Activated naive CD4-positive, alpha-beta T cell treated with anti-CD3 and anti-CD28 coated beads, Interleukin-2, amount 50 U/mL, for 72 hours (primary cell): ENCODE measurements around the gene FILIP1L. TPM values are rescaled to one million over a fixed set of nuclear protein-coding genes. Genes with fewer than 3 reads are reported as not detected.

Experiments
- ATAC-seq, 2 donors: fragments of 150-1000 bp; cut with Tn5 transposase; 2 replicates each; pipeline ENCODE4 v1.10.0; 2021; ENCODE audit warnings: mild to moderate bottlenecking in 2 of 2, moderate library complexity in 2 of 2
- DNase-seq, 2 donors: peaks; one replicate each; pipeline ENCODE4 v3.0.0; 2021 to 2022; ENCODE audit warnings: low spot score in 2 of 2
- H3K27ac Mint-ChIP-seq, 2 donors: one replicate each; pipeline ENCODE4 v1.8.0; 2022; ENCODE audit warnings: mild to moderate bottlenecking in 2 of 2, mixed read lengths in 2 of 2
- H3K36me3 Mint-ChIP-seq, 2 donors: one replicate each; pipeline ENCODE4 v1.8.0; 2022; ENCODE audit warnings: mixed read lengths in 2 of 2
- H3K9me3 Mint-ChIP-seq, 2 donors: one replicate each; pipeline ENCODE4 v1.8.0; 2022; ENCODE audit warnings: mixed read lengths in 2 of 2
- total RNA-seq, 2 donors: library from RNA; stranded (reverse); gene quantifications; one replicate each; pipeline ENCODE4 v1.2.3, GENCODE V29; 2022

Gene FILIP1L
- total RNA-seq, 2 donors from 2014 or later = 0.08 to 0.09 TPM

- Mint-ChIP-seq H3K9me3 (no peaks in the 10 kb centered on the region), H3K36me3 (no peaks in the 10 kb centered on the region), H3K27ac (no peak overlapping the region)
- DNase-seq (no peak), ATAC-seq (no peak)
These were observed 162.6 kb downstream of the FILIP1L start for GRCh38 chr3:99951701-99952100.

GRCh38 chr3:99950921-99951320 is 163.4 kb downstream of the FILIP1L start:
- Mint-ChIP-seq H3K36me3 (no peaks in the 10 kb centered on the region), H3K9me3 (no peaks in the 10 kb centered on the region), H3K27ac (no peak overlapping the region)
- no peak for ATAC-seq
- no peak for DNase-seq

GRCh38 chr3:99949956-99950670 is 164.2 kb downstream of the FILIP1L start:
- DNase-seq (no peak), ATAC-seq (no peak)
- Mint-ChIP-seq H3K36me3 (no peaks in the 10 kb centered on the region), H3K9me3 (no peaks in the 10 kb centered on the region), H3K27ac (no peak overlapping the region)

GRCh38 chr3:99948467-99949089 is 165.7 kb downstream of the FILIP1L start:
- DNase-seq = no peak
- H3K27ac Mint-ChIP-seq = no peak overlapping the region
- ATAC-seq = no peak
- H3K36me3 Mint-ChIP-seq = no peaks in the 10 kb centered on the region
- no peaks in the 10 kb centered on the region for H3K9me3 Mint-ChIP-seq

DNA sequence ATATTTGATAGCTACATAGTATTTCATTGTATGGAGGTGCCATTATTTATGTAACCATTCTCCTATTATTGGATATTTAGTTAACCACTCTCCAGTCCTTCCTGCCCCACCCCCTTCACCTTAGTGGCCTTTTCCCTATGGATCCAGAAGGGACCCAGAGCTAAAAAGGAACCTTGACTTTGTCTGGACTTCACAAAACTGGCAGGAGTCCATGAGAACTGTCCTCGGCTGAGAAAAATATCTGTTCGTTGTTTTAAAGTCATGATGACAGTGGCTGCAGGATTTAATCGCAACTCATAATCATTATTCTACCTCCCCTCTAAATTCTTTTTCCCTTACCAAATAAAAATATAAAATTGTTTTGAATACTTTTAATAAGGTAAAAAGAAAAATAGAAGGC is 166.9 kb downstream of the FILIP1L start:
- Mint-ChIP-seq H3K36me3 (no peaks in the 10 kb centered on the region), H3K27ac (no peak overlapping the region)
- no peak for ATAC-seq

GRCh38 chr3:99945328-99945995 is 168.8 kb downstream of the FILIP1L start:
- ATAC-seq (no peak), DNase-seq (no peak)
- Mint-ChIP-seq H3K27ac (no peak overlapping the region), H3K9me3 (no peaks in the 10 kb centered on the region), H3K36me3 (no peaks in the 10 kb centered on the region)

More for the DNA sequence above, 166.9 kb downstream of the FILIP1L start:
- H3K9me3 Mint-ChIP-seq = no peaks in the 10 kb centered on the region
- DNase-seq = no peak

DNA sequence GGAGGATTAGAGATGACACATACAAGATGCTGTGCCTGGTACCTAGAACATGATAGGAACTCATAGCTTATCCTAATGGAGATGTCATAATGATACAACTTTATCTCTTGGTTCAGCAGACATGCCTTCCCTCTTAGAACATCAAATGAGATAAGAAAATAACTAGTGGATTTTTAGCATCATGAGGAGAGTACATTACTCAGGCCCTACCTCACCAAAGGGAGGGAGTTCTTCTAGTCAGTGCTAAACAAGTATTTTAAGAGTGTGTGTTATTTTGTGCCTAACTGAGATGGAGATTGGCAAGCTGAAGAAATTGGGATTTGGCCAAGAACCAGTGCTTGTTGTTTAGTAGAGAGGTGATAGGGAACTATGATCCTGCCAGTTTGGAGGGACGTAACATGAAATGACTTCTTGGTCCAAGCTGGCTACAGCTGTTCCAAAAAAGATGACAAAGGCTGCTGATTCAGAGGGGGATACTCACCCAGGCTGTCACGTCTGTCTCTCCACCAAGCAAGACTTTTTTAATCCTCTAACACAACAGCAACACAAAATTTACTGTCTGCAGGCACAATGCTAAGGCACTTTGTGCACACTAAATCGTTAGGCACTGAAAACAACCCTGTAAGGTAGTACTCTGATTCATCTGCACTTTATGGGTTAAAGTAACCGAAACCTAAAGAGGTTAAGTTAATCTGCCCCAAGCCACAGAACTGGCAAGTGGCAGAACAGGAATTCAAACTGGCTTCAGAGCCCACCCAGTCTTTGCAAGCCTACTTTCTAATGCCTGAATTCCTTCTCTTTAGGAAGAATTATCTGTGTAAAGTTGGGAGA is 170.2 kb downstream of the FILIP1L start:
- Mint-ChIP-seq H3K36me3 (no peaks in the 10 kb centered on the region), H3K9me3 (no peaks in the 10 kb centered on the region), H3K27ac (no peak overlapping the region)
- DNase-seq = no peak
- no peak for ATAC-seq

GRCh38 chr3:99941211-99941610 is 173.1 kb downstream of the FILIP1L start:
- Mint-ChIP-seq H3K9me3 (no peaks in the 10 kb centered on the region), H3K36me3 (no peaks in the 10 kb centered on the region), H3K27ac (no peak overlapping the region)
- ATAC-seq (no peak), DNase-seq (no peak)

DNA sequence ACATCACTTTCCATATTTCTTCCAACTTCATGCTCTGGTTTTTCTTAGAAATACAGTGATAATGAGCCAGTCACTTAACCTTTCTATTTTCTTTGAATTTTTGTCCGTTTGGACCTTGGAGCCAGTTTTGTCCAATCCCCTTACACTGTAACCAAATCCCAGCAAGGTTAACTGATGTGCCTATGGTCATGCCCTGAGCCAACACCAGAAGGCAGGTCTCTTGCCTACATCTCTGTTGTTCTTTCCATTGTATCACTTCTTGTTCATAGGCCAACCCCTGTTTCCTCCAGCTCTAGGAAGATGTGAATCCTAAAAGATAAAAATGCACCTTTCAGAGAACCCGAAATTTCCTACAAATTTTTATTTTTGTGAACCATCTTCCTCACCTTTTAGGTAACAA is 174.0 kb downstream of the FILIP1L start:
- ATAC-seq (no peak), DNase-seq (no peak)
- Mint-ChIP-seq H3K9me3 (no peaks in the 10 kb centered on the region), H3K36me3 (no peaks in the 10 kb centered on the region), H3K27ac (no peak overlapping the region)

- DNase-seq = no peak
- Mint-ChIP-seq H3K27ac (no peak overlapping the region), H3K9me3 (no peaks in the 10 kb centered on the region), H3K36me3 (no peaks in the 10 kb centered on the region)
- ATAC-seq = no peak
These were observed 174.4 kb downstream of the FILIP1L start for GRCh38 chr3:99939876-99940275.

GRCh38 chr3:99938270-99938911 is 175.9 kb downstream of the FILIP1L start:
- ATAC-seq = no peak
- H3K27ac Mint-ChIP-seq = no peak overlapping the region
- no peak for DNase-seq
- H3K36me3 Mint-ChIP-seq = no peaks in the 10 kb centered on the region
- no peaks in the 10 kb centered on the region for H3K9me3 Mint-ChIP-seq

DNA sequence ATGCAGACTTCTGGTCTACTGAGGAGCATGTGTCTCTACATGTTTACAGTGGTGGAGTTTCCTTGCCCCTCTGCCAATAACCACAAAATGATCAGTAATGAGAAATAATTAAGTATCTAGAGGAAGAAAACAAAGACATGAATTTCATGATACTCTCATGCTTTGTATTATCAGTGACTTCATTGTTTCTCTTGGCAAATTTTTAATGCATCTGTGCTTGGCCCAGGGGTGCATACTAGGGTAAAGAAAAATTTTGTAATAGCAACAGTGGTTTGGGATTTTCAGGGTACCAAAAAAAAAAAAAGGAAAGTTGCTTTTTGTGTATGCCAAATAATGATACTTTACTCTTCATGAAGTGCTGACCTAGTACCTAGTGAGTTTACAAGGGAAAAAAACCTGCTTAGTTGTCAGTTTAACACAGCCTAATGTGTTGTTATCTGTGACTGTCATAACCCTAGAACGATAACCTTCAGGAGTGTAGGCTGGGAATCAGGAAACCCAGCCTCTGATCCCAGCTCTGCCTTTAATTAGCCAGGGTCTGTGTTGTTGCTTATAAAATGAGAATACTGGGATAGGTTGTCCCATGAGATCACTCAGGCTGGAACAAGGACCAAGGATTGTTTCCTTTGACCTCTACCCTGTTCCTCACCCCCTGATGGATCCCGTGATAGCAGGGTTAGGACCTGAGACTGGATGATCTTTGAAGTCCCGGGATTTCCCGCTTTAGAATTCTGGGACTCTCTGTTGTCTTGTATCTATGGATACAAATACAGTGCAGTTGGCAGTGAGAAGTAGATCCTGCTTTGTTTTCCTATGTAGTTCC is 179.1 kb downstream of the FILIP1L start:
- Mint-ChIP-seq H3K27ac (no peak overlapping the region), H3K36me3 (peaks cover 0 to 6% of the 10 kb centered on the region in 2 donors), H3K9me3 (no peaks in the 10 kb centered on the region)
- no peak for DNase-seq
- no peak for ATAC-seq

- Mint-ChIP-seq H3K36me3 (peaks cover 0 to 6% of the 10 kb centered on the region in 2 donors), H3K9me3 (no peaks in the 10 kb centered on the region), H3K27ac (no peak overlapping the region)
- no peak for ATAC-seq
- DNase-seq = no peak
These were observed 180.1 kb downstream of the FILIP1L start for GRCh38 chr3:99933971-99934750.

GRCh38 chr3:99931059-99931458 is 183.2 kb downstream of the FILIP1L start:
- ATAC-seq (no peak), DNase-seq (no peak)
- Mint-ChIP-seq H3K27ac (no peak overlapping the region), H3K9me3 (no peaks in the 10 kb centered on the region), H3K36me3 (peaks cover 0 to 6% of the 10 kb centered on the region in 2 donors)

DNA sequence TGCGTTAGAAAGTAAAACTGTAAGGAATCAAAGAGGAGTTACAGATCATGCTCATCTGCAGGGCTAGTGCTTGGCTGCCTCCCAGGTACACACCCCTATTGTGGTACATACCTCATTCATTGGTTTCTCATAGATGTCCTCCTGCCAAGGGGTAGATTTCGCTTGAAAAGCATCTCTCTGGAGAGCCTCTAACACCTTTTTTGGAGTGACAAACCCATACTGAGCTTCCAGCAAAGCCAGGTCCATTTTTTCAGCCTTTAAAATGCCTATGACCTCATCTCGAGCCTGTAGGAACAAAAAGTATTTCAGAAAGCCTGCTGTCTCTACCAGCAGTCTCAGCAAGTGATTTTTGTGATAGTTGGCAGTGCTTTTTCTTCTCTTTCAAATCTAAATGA is 184.6 kb downstream of the FILIP1L start:
- H3K9me3 Mint-ChIP-seq = no peaks in the 10 kb centered on the region
- no peak for DNase-seq

More for the DNA sequence above, 184.6 kb downstream of the FILIP1L start:
- Mint-ChIP-seq H3K36me3 (peaks cover 0 to 6% of the 10 kb centered on the region in 2 donors), H3K27ac (no peak overlapping the region)
- no peak for ATAC-seq
